CD4-positive, alpha-beta T cell treated with Interleukin-21 for 1 hour (primary cell): ENCODE data around the gene RELA.
A peak's percentile ranks its signal among the peaks of the same experiment; 100 is the strongest.
"Not testable (repeated sequence)": the region's sequence is repeated elsewhere in the genome, so short reads cannot be mapped to it uniquely, and the experiment has no call there.

Experiments
- DNase-seq: peaks from one replicate; pipeline ENCODE4 v3.0.0-alpha.2; 2020

RELA gene

GRCh38 chr11:65663639-65664200, 1.0 kb upstream of the RELA start:
- peak; percentile 60 for DNase-seq

GRCh38 chr11:65662247-65662798, 393 bp downstream of the RELA start:
- DNase-seq, result no peak

- DNase-seq, result no peak
Observed at GRCh38 chr11:65661599-65662246, 993 bp downstream of the RELA start.

GRCh38 chr11:65660908-65661307, 1.8 kb downstream of the RELA start:
- not testable (repeated sequence) for DNase-seq

- DNase-seq, result no peak
Observed at GRCh38 chr11:65660038-65660437, 2.7 kb downstream of the RELA start.

GRCh38 chr11:65658174-65659021, 4.3 kb downstream of the RELA start:
- no peak for DNase-seq

GRCh38 chr11:65657426-65657825, 5.3 kb downstream of the RELA start:
- DNase-seq, result no peak

GRCh38 chr11:65655570-65656332, 7.0 kb downstream of the RELA start:
- no peak for DNase-seq

- DNase-seq, result no peak
Observed at GRCh38 chr11:65654375-65655349, 8.1 kb downstream of the RELA start.

GRCh38 chr11:65653229-65654225, 9.2 kb downstream of the RELA start:
- no peak for DNase-seq

- DNase-seq, result peak; percentile 97
Observed at GRCh38 chr11:65652511-65653228, 10.0 kb downstream of the RELA start.

- DNase-seq, result no peak
Observed at GRCh38 chr11:65651589-65652510, 10.9 kb downstream of the RELA start.

- DNase-seq, result no peak
Observed at GRCh38 chr11:65651339-65651588, 11.5 kb downstream of the RELA start.

- no peak for DNase-seq
Observed at GRCh38 chr11:65650547-65651338, 12.0 kb downstream of the RELA start.

GRCh38 chr11:65649656-65650546, 12.8 kb downstream of the RELA start:
- no peak for DNase-seq

- DNase-seq, result no peak
Observed at GRCh38 chr11:65648997-65649493, 13.7 kb downstream of the RELA start.
